ENCODE results near the gene TIAM2. TPM values are rescaled to one million over a fixed set of nuclear protein-coding genes. Genes with fewer than 3 reads are reported as not detected.

Gene TIAM2
- total and polyA plus RNA-seq, 2 experiments from 2014 or later: 5.5 to 16.9 TPM

DNA sequence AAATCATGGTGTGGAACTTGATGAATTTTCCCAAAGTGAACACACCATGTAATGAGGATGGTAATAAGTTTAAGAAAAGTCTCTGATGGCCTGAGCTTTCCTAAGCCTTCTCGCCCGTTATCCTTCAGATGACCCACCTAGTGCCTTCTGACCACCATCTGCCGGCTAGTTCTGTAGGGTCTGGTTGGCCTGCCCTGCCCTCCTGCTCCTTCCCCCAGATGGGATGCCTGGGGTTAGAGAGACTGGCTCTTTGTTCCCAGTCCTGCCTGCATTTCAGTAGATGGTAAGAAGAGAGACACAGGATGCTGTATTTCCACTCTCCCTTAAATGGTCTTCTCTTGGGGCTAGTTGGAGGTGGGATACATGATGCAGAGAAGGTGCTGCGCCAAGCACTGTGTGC is 43.0 kb downstream of the TIAM2 start:
- Histone ChIP-seq H3K27ac (no peak overlapping the region), H2AFZ (no peak overlapping the region), H3K36me3 (replicated peaks; ENCODE audit: insufficient read depth, low read depth) (no peaks in the 10 kb centered on the region), H3K4me1 (ENCODE audit: insufficient read depth) (peaks cover 8% of the 10 kb centered on the region), H3K4me3 (no peak overlapping the region), H4K20me1 (ENCODE audit: insufficient read depth, poor library complexity, severe bottlenecking) (no peaks in the 10 kb centered on the region), H3K4me2 (no peak overlapping the region), H3K79me2 (no peaks in the 10 kb centered on the region), H3K27me3 (no peaks in the 10 kb centered on the region), H3K9me3 (ENCODE audit: low read depth) (no peaks in the 10 kb centered on the region), H3K9me2 (replicated peaks; ENCODE audit: insufficient read depth) (no peaks in the 10 kb centered on the region)
- TF ChIP-seq EZH2 (IDR thresholded peaks at IDR 0.05; ENCODE audit: borderline replicate concordance): no peak
- TF ChIP-seq CTCF (IDR thresholded peaks at IDR 0.05; ENCODE audit: poor library complexity): no peak
- no peak for TF ChIP-seq EZH2phosphoT487 (IDR thresholded peaks at IDR 0.05; ENCODE audit: low read depth, severe bottlenecking, unreplicated experiment)
- DNase-seq (ENCODE audit: low spot score): no peak
- WGBS (ENCODE audit: low lambda C conversion rate, missing lambda C conversion rate): 97% methylated on average over 4 of the region's 4 CpGs

DNA sequence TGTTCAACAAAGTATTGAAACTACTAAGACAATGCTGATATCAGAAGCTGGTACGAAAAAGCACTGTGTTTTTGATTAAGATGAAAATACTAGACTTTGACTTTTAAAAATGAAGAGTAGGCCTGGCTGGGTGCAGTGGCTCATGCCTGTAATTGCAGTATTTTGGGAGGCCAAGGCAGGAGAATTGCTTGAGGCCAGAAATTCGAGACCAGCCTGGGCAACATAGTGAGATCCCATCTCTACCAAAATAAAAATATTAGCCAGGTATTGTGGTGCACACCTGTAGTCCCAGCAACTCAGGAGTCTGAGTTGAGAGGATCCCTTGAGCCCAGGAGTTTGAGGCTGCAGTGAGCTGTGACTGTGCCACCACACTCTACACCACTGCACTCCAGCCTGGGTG is 43.4 kb downstream of the TIAM2 start:
- Histone ChIP-seq H3K4me2 (no peak overlapping the region), H2AFZ (no peak overlapping the region), H3K27ac (no peak overlapping the region), H3K79me2 (no peaks in the 10 kb centered on the region), H3K9me2 (replicated peaks; ENCODE audit: insufficient read depth) (no peaks in the 10 kb centered on the region), H3K9me3 (ENCODE audit: low read depth) (no peaks in the 10 kb centered on the region), H3K4me1 (ENCODE audit: insufficient read depth) (peaks cover 8% of the 10 kb centered on the region), H3K36me3 (replicated peaks; ENCODE audit: insufficient read depth, low read depth) (no peaks in the 10 kb centered on the region), H4K20me1 (ENCODE audit: insufficient read depth, poor library complexity, severe bottlenecking) (no peaks in the 10 kb centered on the region), H3K27me3 (no peaks in the 10 kb centered on the region), H3K4me3 (no peak overlapping the region)
- WGBS (ENCODE audit: low lambda C conversion rate, missing lambda C conversion rate): 87% methylated on average over 2 of the region's 2 CpGs
- no peak for DNase-seq (ENCODE audit: low spot score)
- TF ChIP-seq CTCF (IDR thresholded peaks at IDR 0.05; ENCODE audit: poor library complexity): no peak

DNA sequence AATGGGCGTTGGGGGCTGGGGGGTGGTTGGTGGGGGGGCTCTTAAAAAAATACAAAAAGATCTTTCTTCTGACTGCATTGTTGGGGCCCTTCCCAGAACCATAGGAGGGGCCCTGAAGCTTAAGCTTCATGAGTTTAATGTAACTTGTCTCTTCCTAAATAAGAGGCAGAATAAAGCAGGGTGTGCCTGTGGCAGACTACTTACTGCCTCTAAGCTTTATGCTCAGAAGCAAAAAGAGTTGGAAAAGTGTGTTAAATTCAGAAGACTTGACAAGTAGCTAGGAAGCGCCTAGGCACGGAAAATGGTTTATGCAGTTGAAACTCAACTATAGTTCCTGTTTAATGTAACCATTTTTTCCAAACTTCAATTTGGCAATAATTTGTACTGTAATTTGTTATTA is 44.5 kb downstream of the TIAM2 start:
- Histone ChIP-seq H3K4me3 (no peak overlapping the region), H3K79me2 (no peaks in the 10 kb centered on the region), H3K27me3 (no peaks in the 10 kb centered on the region), H3K36me3 (replicated peaks; ENCODE audit: insufficient read depth, low read depth) (no peaks in the 10 kb centered on the region), H4K20me1 (ENCODE audit: insufficient read depth, poor library complexity, severe bottlenecking) (no peaks in the 10 kb centered on the region), H3K4me2 (no peak overlapping the region), H3K4me1 (ENCODE audit: insufficient read depth) (peaks cover 8% of the 10 kb centered on the region), H2AFZ (no peak overlapping the region), H3K9me3 (ENCODE audit: low read depth) (no peaks in the 10 kb centered on the region), H3K9me2 (replicated peaks; ENCODE audit: insufficient read depth) (no peaks in the 10 kb centered on the region), H3K27ac (no peak overlapping the region)
- no peak for TF ChIP-seq CTCF (IDR thresholded peaks at IDR 0.05; ENCODE audit: poor library complexity)
- TF ChIP-seq EZH2phosphoT487 (IDR thresholded peaks at IDR 0.05; ENCODE audit: low read depth, severe bottlenecking, unreplicated experiment): no peak
- no peak for TF ChIP-seq EZH2 (IDR thresholded peaks at IDR 0.05; ENCODE audit: borderline replicate concordance)
- no peak for DNase-seq (ENCODE audit: low spot score)
- WGBS (ENCODE audit: low lambda C conversion rate, missing lambda C conversion rate): 92% methylated on average over 3 of the region's 3 CpGs

DNA sequence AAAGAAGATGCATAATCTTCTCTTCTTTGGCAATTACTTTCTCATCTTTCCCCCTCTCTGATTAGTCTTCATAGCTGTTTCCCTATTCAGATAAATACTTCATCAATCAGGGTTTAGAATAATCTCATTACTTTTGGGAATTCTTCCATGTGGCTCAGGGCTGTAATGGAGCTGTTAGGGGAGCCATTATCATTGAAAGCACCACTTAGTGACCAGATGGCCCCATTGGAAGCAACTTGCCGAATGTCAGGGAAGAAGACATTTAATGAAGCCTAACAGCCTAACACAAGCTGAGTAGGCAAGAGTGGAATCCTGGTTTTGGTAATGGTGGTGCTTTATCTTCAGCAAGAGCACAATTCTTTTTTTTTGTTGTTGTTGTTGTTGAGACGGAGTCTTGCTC is 45.0 kb downstream of the TIAM2 start:
- no peak for TF ChIP-seq CTCF (IDR thresholded peaks at IDR 0.05; ENCODE audit: poor library complexity)
- no peak for TF ChIP-seq EZH2phosphoT487 (IDR thresholded peaks at IDR 0.05; ENCODE audit: low read depth, severe bottlenecking, unreplicated experiment)
- TF ChIP-seq EZH2 (IDR thresholded peaks at IDR 0.05; ENCODE audit: borderline replicate concordance): no peak
- 82% methylated on average over 2 of the region's 2 CpGs for WGBS (ENCODE audit: low lambda C conversion rate, missing lambda C conversion rate)

More for the DNA sequence above, 45.0 kb downstream of the TIAM2 start:
- DNase-seq (ENCODE audit: low spot score): no peak
- Histone ChIP-seq H3K27me3 (no peaks in the 10 kb centered on the region), H3K4me3 (no peak overlapping the region), H3K36me3 (replicated peaks; ENCODE audit: insufficient read depth, low read depth) (no peaks in the 10 kb centered on the region), H2AFZ (no peak overlapping the region), H3K9me2 (replicated peaks; ENCODE audit: insufficient read depth) (no peaks in the 10 kb centered on the region), H3K79me2 (no peaks in the 10 kb centered on the region), H4K20me1 (ENCODE audit: insufficient read depth, poor library complexity, severe bottlenecking) (no peaks in the 10 kb centered on the region), H3K27ac (no peak overlapping the region), H3K4me2 (no peak overlapping the region), H3K9me3 (ENCODE audit: low read depth) (no peaks in the 10 kb centered on the region), H3K4me1 (ENCODE audit: insufficient read depth) (peaks cover 8% of the 10 kb centered on the region)

All from hepatocyte (in vitro differentiated cells).